C1 segment of cervical spinal cord (tissue), 14 donors: ENCODE data around the gene C20orf204.
"Not testable (repeated sequence)": the region's sequence is repeated elsewhere in the genome, so short reads cannot be mapped to it uniquely, and the experiment has no call there.

ENCODE experiments used
- DNase-seq, 14 donors: peaks; one replicate each; lab custom pipeline; 2025; lab: John Stamatoyannopoulos, UW

C20orf204 gene

GRCh38 chr20:64083378-64083803 lies 47.4 kb downstream of the C20orf204 start:
- peak in 9 of 14 donors; percentile 14 to 72 (median 39) for DNase-seq

GRCh38 chr20:64083804-64084684 lies 48.1 kb downstream of the C20orf204 start, which contains the start of gene LKAAEAR1:
Gene LKAAEAR1 (minus strand): TSS chr20:64084398. CDS start chr20:64084219, 179 bp downstream.
- DNase-seq: no peak

- DNase-seq: no peak
These were observed 48.7 kb downstream of the C20orf204 start for GRCh38 chr20:64084685-64085152.

- no peak for DNase-seq
These were observed 50.8 kb downstream of the C20orf204 start for GRCh38 chr20:64086801-64087200.

GRCh38 chr20:64087226-64087825 lies 51.3 kb downstream of the C20orf204 start:
- DNase-seq: not testable (repeated sequence)

GRCh38 chr20:64088586-64088985 lies 52.6 kb downstream of the C20orf204 start:
- not testable (repeated sequence) for DNase-seq
